Epithelial cell of esophagus (primary cell): Measurements from ENCODE around the gene ARRB1.
"Not testable (repeated sequence)": the region's sequence is repeated elsewhere in the genome, so short reads cannot be mapped to it uniquely, and the experiment has no call there.

Source experiments
- DNase-seq: peaks from one replicate; pipeline ENCODE4 v3.0.0; 2010; ENCODE audit warnings: low read depth
- H3K4me3 ChIP-seq: 2 replicates; pipeline ENCODE4 v1.5.1; 2011; ENCODE audit warnings: mild to moderate bottlenecking, low read length, control low read depth
- CTCF ChIP-seq: IDR thresholded peaks from 2 replicates; pipeline ENCODE4 v1.5.1; 2011; ENCODE audit warnings: low read depth, mild to moderate bottlenecking, low read length, control low read depth, inconsistent platforms; ENCODE audit not compliant: insufficient read depth; ENCODE audit errors: missing control alignments

ARRB1 gene

DNA sequence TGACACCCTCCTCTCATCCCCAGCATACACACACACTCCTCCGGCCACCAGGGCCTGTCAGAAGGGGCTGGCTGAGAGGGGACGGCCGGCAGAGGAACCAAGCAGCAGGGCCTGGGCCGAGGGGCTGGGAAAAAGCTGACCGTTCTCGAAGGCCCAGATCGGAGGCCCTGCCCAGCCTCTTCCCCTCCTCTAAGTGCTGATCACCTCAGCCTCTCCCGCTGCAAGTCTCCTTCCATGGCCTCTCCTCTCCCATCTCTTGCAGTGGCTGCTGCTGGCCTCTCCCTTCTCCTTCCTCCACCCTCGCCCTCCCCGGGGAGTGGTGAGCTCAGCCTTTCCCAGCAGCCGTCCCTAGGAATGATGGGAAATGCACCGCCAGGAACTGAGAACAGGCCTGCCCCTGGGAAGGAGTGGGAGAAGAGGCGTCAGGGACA, 39.6 kb downstream of the ARRB1 start:
- TF ChIP-seq CTCF: no peak
- no peak overlapping the region for H3K4me3 ChIP-seq
- no peak for DNase-seq

- TF ChIP-seq CTCF: no peak
- no peak overlapping the region for H3K4me3 ChIP-seq
Measured at GRCh38 chr11:75308986-75309385, 42.5 kb downstream of the ARRB1 start.

DNA sequence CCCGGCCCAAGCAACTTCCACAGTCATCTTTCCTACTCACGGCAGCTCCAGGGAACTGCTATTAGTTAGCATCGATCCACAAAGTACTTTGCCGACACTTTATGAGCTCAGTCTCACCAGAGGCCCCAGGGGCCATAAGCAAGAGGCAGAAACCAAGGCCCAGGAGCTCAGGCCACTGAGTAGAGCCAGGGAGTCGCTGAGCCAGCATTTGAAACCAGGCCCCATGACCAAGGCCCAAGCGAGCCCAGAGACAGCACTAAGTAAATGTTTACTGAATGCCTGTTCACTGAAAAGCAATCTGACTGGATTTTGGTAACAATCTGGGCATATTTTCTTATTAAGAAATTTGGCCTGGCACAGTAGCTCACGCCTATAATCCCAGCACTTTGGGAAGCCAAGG, 43.3 kb downstream of the ARRB1 start:
- DNase-seq: no peak
- TF ChIP-seq CTCF: no peak
- no peak overlapping the region for H3K4me3 ChIP-seq

More at GRCh38 chr11:75308986-75309385, 42.5 kb downstream of the ARRB1 start:
- DNase-seq: no peak

- H3K4me3 ChIP-seq: no peak overlapping the region
- no peak for DNase-seq
- no peak for TF ChIP-seq CTCF
Measured at GRCh38 chr11:75307058-75307457, 44.4 kb downstream of the ARRB1 start.

DNA sequence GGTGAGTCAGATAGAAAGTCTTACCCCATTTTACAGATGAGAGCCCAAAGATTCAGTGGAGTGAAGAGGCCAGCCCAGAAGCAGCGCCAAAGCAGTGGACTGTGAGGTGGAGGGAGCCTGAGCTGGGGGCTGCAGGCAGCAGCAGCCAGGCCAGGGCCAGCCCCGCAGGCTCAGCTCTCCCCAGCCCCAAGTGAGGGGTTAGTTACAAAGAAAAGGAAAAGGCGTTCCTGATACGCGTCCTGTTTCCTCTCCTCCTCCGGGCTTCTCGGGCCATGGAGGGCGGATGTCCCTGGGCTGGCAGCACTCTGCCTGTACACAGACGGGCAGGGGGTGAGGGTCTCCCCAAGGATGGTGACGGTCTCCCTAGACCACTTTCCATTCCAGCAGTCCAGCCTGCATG, 44.9 kb downstream of the ARRB1 start:
- no peak for TF ChIP-seq CTCF
- H3K4me3 ChIP-seq: no peak overlapping the region
- no peak for DNase-seq

- TF ChIP-seq CTCF: no peak
- DNase-seq: no peak
- H3K4me3 ChIP-seq: no peak overlapping the region
Measured at GRCh38 chr11:75305993-75306392, 45.5 kb downstream of the ARRB1 start.

- no peak for TF ChIP-seq CTCF
- no peak for DNase-seq
- no peak overlapping the region for H3K4me3 ChIP-seq
Measured at GRCh38 chr11:75305452-75305851, 46.0 kb downstream of the ARRB1 start.

DNA sequence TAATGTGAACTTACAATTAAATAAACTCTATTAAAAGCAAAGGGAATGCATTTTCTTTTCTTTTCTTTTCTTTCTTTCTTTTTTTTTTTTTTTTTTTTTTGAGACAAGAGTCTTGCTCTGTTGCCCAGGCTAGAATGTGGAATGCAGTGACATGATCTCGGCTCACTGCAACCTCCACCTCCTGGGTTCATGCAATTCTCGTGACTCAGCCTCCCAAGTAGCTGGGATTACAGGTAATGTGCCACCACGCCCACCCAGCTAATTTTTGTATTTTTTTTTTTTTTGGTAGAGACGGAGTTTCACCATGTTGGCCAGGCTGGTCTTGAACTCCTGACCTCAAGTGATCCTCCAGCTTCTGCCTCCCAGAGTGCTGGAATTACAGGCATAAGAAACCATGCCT, 46.5 kb downstream of the ARRB1 start:
- H3K4me3 ChIP-seq: not testable (repeated sequence)
- DNase-seq: peak; percentile 33
